HG03565 (cell line): ENCODE data around the gene SOST.

Source experiments
- ATAC-seq: cut with Tn5 transposase; IDR thresholded peaks from one replicate; pipeline ENCODE4 v1.9.1; 2021; ENCODE audit warnings: mild to moderate bottlenecking, moderate library complexity; ENCODE audit not compliant: unreplicated experiment

SOST gene

GRCh38 chr17:43710101-43710500 lies 48.5 kb downstream of the SOST start:
- ATAC-seq, result no peak

- no peak for ATAC-seq
These were observed 49.4 kb downstream of the SOST start for GRCh38 chr17:43709210-43709609.

GRCh38 chr17:43707184-43707583 lies 51.4 kb downstream of the SOST start:
- ATAC-seq, result no peak

GRCh38 chr17:43706235-43706634 lies 52.4 kb downstream of the SOST start:
- ATAC-seq, result no peak
